22Rv1 (cell line): ENCODE data around the gene ARL6IP5.

Experiments
- ZFX ChIP-seq: fragments of 450-650 bp; IDR thresholded peaks from 2 replicates; pipeline ENCODE4 v1.6.1; 2017; ENCODE audit warnings: antibody characterized with exemption, borderline replicate concordance
- TF ChIP-seq, protein P1 (sequence below): fragments of 450-650 bp; IDR thresholded peaks from 2 replicates; pipeline ENCODE4 v1.5.1; 2017; ENCODE audit warnings: mild to moderate bottlenecking

DNA sequence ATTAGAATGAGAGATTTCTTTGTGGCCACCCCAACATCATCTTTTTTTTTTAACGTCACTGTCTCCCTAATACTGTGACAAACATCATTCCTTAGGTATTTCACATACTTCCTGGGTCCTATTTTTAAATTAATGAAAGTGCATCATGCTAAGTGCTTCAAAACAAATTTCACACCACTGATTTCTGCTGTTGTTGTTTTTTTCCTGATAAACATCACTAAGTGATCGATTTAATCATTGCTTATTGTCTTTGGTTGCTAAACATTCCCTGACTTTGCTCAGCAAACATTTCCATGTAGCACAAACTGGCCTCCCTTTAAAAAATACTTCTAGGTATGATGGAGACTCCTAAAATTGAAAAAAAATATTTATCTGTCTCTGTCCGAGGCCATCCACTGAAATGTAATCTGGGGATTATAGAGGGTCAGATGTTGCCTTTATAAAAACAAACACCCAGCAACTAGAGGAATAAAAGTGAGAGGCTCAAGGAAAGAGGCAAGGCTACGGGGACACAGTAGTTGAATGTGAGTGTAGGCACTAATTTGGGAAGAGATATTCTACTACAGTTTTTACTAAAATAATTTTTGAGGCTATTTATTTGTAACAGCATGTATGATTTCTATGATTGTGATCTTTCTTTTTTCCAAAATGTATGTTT is 58.2 kb downstream of the ARL6IP5 start:
- TF ChIP-seq, protein P1, sequence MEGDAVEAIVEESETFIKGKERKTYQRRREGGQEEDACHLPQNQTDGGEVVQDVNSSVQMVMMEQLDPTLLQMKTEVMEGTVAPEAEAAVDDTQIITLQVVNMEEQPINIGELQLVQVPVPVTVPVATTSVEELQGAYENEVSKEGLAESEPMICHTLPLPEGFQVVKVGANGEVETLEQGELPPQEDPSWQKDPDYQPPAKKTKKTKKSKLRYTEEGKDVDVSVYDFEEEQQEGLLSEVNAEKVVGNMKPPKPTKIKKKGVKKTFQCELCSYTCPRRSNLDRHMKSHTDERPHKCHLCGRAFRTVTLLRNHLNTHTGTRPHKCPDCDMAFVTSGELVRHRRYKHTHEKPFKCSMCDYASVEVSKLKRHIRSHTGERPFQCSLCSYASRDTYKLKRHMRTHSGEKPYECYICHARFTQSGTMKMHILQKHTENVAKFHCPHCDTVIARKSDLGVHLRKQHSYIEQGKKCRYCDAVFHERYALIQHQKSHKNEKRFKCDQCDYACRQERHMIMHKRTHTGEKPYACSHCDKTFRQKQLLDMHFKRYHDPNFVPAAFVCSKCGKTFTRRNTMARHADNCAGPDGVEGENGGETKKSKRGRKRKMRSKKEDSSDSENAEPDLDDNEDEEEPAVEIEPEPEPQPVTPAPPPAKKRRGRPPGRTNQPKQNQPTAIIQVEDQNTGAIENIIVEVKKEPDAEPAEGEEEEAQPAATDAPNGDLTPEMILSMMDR, result no peak
- TF ChIP-seq ZFX, result no peak
